Measurements from ENCODE around the gene RBMY1E.
"Not testable (repeated sequence)": the region's sequence is repeated elsewhere in the genome, so short reads cannot be mapped to it uniquely, and the experiment has no call there.

RBMY1E gene

GRCh38 chrY:21917932-21918331 is at the start of gene RBMY1E:
Gene RBMY1E, minus strand, starts transcription at chrY:21918032. Its CDS starts 1,978 bp downstream, at chrY:21916054.
- not testable (repeated sequence) for H3K27me3 Mint-ChIP-seq (ENCODE audit: low read depth); H3K4me3 Mint-ChIP-seq; H3K9me3 Mint-ChIP-seq; H3K27ac Mint-ChIP-seq; H3K36me3 Mint-ChIP-seq (ENCODE audit: low read depth); H3K4me1 Mint-ChIP-seq

DNA sequence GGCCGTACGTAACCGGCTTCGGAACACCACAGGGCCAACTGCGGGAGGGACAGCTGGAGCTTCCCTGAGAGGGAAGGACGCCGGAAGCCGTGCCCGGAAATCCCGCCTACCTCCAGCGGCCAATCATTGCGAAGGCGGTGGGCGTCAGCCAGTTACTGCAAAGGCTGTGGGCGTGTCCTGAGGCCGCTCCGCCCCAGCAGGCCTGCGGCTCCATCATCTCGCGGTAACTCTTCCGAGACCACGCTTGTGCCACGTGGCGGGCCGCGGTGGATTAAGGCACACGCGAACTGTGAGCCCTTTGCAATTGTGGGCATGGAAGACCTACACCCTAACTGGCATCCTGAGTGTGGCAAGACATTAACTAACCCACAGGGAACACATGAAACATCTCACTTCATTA is 23.4 kb downstream of the RBMY1E start, which contains the start of gene RBMY1D:
RBMY1D (minus strand) TSS at position 101 of the 400 bp plus-strand sequence. CDS start 2,013 bp downstream, outside the sequence.
- not testable (repeated sequence) for H3K36me3 Mint-ChIP-seq (ENCODE audit: low read depth); H3K4me1 Mint-ChIP-seq; H3K27ac Mint-ChIP-seq; H3K9me3 Mint-ChIP-seq; H3K27me3 Mint-ChIP-seq (ENCODE audit: low read depth); H3K4me3 Mint-ChIP-seq

DNA sequence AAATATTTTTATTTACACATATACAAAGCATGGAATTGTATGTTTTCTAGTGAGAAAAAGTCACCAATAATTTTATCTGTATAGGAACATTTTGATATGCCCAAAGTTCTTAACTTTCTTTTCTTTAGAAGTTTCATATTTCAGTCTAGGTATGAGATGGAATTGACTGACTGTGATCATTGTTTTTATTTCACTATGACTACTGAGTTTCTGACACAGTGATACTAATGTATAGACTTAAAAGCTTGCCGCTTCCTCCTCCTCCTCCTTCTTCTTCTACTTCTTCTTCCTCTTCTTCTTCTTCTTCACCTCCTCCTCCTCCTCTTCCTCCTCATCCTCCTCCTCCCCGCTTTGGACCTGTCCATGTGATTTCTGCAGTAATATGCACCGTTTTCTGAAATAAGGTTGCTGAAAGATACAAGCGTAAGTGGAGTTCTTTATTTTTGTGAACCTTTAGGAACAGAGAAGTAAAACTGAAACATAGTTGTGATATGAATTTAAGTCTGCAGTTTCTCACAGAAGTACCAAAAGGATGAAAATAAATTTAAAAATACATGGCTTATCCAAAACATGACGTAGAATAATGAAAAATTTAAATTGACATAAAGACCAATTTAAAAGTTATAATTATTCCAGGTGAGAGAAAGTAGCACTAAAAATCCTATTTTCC is 48.3 kb downstream of the RBMY1E start:
- H3K9me3 Mint-ChIP-seq; H3K4me1 Mint-ChIP-seq; H3K27me3 Mint-ChIP-seq (ENCODE audit: low read depth): not testable (repeated sequence)

More for the DNA sequence above, 48.3 kb downstream of the RBMY1E start:
- H3K27ac Mint-ChIP-seq; H3K36me3 Mint-ChIP-seq (ENCODE audit: low read depth); H3K4me3 Mint-ChIP-seq: not testable (repeated sequence)

Measured in nephron (organoid).